ENCODE measurements around the gene HAPLN3.

Gene HAPLN3

GRCh38 chr15:88834211-88834812, 61.0 kb downstream of the HAPLN3 start:
- in situ Hi-C loops (cut with MboI; ENCODE audit: low sequenced_read_pairs): no loop called here

- in situ Hi-C loops (cut with MboI; ENCODE audit: low sequenced_read_pairs): no loop called here
These were observed 61.6 kb downstream of the HAPLN3 start for GRCh38 chr15:88833731-88834100.

DNA sequence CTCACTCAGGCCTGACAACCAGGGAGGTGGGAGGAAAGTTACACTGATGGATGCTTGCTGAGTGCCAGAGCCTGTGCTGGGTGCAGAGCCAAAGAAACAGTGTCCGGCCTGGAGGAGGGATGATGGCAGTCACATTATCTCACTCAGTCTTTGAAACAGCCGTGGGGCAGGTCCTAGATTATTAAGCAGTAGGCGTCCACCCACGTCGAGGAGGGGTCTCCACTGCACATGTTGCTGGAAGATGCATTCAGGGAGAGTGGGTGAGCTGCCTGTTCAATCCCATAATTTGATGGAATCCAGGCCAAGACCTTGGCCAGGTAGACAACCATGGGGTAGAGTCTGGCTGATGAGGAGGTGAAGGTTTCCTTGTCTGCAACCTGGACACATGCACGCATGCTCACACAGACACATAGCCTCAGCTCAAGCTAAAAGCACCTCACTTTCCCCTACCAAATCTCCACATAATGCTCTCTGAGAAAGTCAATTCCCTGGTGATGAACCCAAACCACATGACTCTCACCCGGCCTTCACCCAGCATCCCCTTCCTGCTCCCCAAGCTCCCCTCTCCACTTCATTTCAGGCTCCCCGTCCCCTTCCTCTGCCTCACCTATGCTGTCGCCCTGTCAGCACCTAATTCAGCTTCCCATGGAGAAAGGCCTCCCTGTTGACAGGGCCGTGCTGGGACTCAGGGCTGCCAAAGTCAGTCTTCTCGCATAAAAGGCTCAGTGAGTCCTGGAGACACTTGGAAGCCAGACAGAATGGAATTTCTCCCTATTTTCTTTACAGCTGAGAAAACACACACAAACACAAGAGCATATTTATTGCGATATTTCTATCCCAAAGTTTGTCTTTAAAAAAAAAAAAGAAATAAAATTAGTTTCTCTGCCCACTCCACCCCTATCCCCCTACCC, 62.3 kb downstream of the HAPLN3 start:
- in situ Hi-C loops (cut with MboI; ENCODE audit: low sequenced_read_pairs): no loop called here

DNA sequence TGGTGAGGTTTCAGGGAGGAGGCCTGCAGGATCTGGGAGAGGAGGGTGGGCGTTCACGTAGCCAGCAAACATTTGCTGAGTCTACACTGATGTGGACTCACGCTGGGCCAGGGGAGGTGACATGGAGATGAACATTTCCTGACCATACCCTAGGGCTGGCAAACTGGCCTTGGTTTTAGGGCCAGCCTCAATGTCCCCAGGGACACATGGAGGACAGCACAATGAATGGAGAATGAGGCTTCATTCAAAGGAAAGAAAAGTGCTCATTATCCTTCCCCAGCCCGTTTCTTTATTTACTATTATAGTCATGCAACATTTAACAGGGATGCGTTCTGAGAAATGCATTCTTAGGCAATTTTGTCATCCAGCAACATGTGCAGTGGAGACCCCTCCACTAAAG, 65.3 kb downstream of the HAPLN3 start:
- in situ Hi-C loops (cut with MboI; ENCODE audit: low sequenced_read_pairs): no loop called here

DNA sequence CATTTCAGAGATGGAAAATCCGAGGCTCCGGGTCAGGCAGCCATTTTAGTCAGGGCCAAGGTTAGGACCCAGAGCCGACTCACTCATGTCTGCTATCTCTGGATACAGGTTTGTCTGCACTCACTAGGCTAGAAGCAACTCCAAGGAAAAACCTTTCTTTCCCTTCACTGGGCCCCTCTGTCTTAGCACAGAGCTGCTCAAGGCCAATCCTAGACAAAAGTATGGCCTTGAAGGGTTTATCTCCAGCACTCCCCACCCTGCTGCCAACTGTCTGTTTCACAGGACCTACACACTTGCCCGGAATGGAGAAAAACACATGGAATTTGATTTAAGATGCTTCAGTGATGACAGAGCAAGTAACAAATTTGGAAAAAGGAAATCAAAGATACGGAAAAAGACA, 66.6 kb downstream of the HAPLN3 start:
- in situ Hi-C loops (cut with MboI; ENCODE audit: low sequenced_read_pairs): no loop called here

All from HL-60/S4 (cell line).